Fibroblast of the conjunctiva (primary cell): ENCODE results near the gene CCDC15.

Experiments
- DNase-seq: peaks from one replicate; pipeline ENCODE4 v3.0.0-alpha.2; 2010; ENCODE audit warnings: low read depth

CCDC15 gene, protein sequence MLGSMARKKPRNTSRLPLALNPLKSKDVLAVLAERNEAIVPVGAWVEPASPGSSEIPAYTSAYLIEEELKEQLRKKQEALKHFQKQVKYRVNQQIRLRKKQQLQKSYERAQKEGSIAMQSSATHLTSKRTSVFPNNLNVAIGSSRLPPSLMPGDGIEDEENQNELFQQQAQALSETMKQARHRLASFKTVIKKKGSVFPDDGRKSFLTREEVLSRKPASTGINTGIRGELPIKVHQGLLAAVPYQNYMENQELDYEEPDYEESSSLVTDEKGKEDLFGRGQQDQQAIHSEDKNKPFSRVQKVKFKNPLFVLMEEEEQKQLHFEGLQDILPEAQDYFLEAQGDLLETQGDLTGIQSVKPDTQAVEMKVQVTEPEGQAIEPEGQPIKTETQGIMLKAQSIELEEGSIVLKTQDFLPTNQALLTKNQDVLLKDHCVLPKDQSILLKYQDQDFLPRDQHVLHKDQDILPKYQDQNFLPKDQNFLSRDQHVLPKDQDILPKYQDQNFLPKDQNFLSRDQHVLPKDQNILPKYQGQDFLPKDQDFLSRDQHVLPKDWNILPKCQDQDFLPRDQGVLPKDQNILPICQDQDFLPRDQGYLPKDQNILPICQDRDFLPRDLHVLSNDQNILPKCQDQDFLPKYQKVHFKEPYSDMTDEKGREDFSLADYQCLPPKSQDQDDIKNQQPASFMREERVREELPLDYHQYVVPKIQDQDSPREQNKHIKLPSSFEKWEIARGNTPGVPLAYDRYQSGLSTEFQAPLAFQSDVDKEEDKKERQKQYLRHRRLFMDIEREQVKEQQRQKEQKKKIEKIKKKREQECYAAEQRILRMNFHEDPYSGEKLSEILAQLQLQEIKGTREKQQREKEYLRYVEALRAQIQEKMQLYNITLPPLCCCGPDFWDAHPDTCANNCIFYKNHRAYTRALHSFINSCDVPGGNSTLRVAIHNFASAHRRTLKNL

DNA sequence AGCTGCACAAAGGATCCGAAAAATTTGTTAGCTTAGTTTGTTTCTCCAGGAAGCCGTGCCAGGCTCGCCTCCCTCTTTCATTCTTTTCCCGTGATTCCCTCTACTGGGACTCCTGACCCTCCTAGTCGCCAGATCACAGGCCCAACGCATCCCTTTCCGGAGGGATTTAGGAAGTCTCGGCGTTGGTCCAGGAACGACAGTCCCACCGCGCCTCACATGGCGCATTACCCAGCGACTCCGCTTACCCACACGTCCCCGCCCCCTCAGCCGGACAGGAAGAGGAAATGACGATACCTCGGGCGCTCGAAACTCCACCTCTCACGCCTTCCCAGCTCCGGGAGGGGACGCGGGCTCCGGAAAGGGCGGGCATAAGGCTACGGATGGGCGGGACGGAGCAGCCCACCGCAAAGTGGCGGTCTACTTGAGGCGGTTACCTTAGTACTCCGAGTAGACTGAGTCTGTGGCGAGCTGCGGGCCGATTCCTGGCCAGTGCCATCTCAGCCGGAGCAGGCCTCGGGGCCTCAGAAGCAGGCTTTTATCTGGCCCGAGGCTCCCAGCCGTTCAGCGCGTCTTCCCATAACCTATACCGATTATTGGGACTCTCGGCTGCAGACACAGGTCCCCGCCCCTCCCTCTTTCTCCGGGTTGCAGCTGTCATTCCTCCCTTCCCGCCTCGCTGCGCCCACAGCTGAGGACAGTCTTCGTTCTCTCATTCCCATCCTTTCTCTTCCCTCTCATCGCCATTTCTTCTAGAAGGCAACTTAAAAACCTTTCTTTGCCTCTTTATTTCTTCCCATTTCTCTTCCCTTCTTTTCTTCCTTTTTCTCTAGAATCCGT is at the start of gene CCDC15:
Gene CCDC15, plus strand, starts transcription at position 450 of the 837 bp plus-strand sequence. CDS start 531 bp downstream, outside the sequence.
- peak; percentile 94 for DNase-seq

DNA sequence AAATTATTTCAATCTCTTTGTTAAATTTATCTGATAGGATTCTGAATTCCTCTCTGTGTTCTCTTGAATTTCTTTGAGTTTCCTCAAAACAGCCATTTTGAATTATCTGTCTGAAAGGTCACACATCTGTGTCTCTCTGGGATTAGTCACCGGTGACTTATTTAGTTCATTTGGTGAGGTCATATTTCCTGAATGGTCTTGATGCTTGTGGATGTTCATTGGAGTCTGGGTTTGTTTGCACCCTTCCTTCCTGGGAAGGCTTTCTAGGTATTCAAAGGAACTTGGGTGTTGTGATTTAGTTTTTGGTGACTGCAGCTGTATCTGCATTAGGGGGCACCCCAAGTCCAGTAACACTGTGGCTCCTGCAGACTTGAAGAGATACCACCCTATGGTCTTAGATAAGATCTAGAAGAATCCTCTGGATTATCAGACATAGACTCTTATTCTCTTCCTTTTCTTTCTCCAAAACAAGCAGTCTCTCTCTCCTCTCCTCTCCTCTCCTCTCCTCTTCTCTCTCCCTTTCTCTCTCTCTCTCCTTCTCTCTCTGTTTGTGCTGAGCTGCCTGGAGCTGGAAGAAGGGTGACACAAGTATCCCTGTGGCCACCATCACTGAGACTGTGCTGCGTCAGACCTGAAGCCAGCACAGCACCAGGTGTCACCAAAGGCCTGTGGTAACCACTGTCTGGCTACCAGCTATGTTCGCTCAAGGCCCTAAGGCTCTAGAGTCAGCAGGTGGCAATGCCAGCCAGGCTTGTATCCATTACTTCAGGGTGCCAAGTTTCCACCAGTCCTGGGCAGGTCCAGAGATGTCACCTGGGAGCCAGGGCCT is 38.2 kb upstream of the CCDC15 start:
- no peak for DNase-seq

DNA sequence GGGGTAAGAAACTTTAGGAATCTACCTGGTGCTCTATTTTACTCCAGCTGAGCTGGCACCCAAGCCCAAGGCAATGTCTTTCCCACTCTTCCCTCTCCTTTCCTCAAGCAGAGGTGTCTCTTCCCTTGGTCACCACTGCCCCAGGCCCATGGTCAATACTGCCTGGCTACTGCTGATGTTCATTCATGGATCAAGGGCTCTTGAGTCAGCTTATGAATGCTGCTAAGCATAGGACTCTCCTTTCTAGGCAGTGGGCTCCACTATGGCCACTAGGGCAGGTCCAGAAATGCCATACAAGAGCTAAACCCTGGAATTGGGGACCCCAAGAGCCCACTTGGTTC is 37.7 kb upstream of the CCDC15 start:
- no peak for DNase-seq

DNA sequence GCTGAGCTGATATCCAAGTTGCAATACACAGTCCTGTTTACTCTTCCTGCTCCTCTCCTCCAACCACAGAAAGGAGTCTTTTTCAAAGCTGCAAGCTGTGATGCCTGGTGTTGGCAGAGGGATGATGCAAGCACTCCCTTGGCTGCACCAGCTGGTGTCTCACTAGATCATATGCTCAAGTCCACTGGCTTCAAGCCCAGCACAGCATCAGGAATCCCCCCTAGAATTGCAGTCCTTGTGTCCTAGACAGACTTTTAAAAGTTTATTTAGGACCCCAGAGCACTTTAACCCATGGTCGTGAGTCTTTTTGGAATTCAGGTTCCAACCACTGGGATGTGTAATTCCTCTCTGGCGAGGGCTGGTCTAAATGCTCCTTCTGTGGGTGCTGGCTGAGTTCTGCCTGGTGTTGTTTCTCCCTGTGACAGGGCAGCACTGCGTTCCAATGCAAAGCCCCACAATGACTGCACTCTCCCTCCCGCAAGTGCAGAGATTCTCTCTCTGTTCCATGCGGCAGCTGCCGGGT is 36.8 kb upstream of the CCDC15 start:
- DNase-seq, result peak; percentile 67

DNA sequence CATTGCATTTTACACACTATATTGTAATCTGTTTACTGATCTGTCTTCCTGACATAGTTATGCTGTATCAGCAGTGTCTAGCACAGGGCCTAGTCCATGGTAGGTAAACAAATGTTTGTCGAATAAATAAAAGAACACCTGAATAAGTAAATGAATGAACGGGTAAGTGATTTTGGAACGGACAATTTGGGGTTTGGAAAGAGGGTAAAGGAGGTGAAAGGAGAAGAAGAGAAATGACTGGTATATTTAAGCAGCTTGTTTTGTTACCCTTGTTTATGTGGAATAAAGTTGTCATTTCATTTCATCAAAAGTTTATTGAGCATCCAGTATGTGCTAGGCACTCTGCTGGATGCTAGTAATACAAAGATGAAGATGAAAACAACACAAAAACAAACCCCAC is 35.1 kb upstream of the CCDC15 start, which contains the start of gene HEPN1:
Gene HEPN1, plus strand, starts transcription at position 301 of the 400 bp plus-strand sequence.
- no peak for DNase-seq

DNA sequence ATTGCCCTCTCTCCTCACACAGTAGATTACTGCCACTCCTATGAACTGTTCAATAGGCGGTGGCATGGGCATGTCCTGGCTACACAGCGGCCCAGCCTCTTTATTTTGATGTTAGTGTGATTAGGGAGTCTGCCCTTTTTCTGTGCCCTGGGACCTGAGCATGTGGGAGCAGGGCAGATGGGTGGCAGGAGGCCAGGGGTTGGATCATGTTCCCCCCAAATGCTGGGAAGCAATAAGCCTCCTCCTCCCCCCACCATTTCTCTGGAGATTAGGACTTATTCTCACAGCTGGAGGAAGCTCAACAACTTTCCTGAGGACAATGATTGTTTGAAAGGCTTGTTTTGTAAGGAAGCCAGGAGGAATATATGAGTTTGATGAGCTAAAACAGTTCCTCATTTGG is 34.1 kb upstream of the CCDC15 start:
- DNase-seq, result no peak

DNA sequence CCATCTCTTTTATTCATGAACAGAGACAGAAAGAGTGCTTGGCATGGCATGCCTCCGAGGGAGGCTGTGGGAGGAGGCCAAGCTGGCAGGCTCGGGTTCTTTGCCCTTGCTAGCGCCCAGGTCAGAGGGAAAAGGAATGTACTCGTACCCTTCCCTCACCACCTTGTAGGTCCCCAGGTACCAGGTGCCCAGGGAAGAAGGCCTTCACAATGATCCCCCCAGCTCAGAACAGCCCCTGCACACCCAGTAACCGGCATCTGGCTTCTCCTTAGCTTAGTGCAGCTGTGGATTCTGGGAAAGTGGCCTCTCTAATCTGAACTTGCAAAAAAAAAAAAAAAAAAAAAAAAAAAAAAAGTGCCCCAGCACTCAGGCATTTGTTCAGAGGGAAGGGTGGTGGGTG is 33.6 kb upstream of the CCDC15 start:
- no peak for DNase-seq

DNA sequence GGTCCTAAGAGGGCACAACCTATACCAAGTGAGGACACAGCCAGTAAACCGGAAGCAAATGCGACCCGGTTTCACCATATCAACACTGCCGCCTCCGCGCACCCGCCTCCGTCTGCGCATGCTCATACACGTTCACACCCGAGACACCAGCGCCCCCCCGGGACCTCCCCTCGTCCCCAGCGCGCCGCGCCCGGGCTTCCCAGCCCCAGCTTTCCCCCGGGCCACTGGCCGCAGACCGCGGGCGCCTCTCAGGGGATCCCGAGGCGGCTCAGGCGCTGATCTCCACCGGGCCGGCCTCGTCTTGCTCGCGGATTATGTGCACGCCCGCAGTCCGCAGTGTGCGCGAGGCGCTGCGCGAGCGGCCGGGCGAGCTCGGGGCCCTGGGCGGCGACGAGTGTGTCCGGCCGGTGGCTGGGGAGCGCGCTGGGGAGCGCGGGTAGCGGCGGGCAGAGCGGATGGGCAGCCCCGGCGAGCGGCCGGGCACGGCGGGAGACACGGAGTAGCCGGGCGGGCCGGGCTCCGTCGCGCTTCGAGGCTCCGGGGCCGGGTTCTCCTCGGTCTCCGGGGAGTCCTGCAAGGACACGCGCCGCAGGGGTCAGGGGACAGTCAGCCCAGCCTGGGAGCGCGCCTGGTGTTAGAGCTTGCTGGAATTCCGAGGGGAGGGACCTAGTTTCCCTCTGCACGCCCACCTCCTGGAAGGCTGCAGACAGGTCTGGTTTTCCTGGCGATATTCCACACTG is 33.0 kb upstream of the CCDC15 start:
- peak; percentile 34 for DNase-seq

DNA sequence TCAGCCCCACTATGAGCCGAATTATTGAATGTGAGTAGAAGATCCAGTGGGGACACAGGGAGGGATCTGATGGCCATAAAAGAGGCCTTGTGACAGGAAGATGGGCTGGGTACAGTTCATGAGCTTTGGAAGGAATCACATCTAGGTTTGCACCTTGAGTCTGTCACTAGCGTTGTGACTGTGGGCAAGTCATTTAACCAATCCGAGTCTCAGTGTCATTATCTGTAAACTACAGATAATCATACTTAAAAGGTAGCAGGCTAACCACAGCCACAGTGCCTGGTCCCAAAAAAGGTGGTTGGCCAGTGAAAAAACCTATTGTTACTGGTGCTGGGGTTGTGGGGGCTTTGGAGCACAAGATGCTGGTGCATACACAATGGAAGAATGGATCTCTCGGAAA is 31.2 kb upstream of the CCDC15 start:
- DNase-seq, result no peak

DNA sequence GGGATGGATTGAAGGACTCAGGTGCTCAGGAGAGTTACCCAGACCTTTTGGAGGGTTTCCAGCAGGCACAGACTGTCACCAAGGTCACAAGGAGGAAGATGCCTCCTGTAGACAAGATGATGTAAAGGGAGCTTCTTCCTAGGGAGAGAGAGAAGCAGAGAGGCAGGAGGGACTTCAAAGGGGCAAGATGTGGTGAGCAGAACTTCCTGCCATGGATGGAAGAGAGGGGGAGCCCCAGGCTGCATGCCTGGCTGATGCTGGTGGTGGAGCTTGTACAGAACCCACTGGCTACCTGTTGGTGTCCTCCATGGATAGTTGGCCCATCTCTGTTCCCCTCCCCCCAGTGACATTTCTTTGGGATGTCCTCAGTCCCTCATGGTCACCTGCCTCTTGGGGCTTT is 30.7 kb upstream of the CCDC15 start:
- no peak for DNase-seq

DNA sequence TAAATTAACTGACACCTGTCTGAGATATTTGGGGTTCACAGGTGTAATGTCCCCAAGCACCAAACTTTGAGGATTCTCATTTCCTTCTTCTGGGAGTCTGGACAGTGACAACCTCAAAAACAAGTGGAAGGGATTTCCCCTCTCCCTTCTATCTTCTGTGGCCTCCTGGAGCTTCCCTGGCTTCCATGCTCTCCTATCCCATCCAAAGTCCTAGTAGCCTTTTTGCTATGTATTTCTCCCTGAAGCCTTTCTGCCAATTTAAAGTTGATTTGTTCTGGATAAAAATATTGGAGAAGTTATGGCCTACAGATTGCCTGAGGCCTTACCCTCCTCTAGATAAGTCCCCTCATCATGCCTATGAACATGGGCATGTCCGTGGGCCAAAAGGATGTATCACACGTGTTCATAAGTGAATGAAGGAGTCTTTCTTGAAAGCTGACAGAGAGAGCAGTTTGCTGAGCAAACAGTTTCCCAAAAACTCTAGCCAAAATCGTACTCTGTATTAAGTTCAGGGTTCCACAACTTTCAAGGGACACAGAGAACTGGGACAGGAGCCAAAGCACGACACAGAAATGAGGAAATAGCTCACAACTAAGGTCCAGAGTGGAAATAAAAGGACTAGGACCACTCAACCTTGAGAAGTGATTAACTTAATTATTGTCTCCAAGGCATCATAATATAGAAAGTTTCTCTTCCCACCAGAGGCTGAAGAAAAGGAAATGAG is 24.9 kb upstream of the CCDC15 start:
- DNase-seq, result no peak

DNA sequence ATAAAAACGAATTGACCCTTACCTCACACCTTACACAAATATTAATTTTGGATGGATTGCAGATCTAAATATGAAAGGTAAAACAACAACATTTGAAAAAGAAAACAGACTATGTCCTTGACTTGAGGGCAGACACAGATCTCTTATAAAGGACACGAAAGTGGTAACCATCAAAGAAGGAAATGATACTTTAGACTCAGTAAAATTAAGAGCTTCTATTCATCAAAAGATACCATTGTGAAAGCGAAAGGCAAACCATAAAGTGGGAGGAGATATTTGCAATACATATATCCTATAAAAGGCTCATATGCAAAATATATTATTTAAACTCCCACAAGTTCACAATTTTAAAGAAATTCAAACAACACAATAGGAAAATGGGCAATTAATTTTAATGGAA is 23.2 kb upstream of the CCDC15 start:
- no peak for DNase-seq

DNA sequence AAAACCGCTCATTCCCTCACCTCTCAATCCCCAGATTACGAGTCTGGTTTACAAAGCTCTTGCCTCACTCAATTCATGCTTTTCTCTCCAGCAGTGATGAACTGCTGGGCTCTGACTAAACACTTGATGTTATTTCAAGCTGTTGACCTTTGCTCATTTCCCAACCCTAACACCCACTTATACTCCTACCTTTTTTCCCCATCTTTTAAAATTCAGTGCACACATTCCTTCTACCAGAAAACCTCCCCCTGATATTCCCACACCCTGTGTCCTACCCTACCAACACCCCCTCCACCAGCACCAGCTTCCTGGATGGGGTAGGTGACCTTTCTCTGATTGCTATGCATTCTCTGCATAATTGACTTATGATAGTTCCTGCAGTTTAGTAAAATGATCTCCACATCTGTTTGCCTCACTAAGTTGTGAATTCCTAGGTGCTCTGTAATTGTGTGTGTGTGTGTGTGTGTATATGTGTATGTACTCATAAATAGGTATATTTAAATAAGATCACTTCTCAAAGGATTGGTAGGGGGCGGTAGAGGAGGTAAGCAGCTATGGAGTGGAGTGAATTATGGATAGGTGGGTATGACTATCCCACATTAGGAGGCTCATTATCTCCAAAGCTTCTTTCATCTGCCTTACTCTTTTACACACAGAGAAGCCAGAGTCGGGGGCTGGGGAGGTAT is 19.0 kb upstream of the CCDC15 start:
- peak; percentile 43 for DNase-seq

DNA sequence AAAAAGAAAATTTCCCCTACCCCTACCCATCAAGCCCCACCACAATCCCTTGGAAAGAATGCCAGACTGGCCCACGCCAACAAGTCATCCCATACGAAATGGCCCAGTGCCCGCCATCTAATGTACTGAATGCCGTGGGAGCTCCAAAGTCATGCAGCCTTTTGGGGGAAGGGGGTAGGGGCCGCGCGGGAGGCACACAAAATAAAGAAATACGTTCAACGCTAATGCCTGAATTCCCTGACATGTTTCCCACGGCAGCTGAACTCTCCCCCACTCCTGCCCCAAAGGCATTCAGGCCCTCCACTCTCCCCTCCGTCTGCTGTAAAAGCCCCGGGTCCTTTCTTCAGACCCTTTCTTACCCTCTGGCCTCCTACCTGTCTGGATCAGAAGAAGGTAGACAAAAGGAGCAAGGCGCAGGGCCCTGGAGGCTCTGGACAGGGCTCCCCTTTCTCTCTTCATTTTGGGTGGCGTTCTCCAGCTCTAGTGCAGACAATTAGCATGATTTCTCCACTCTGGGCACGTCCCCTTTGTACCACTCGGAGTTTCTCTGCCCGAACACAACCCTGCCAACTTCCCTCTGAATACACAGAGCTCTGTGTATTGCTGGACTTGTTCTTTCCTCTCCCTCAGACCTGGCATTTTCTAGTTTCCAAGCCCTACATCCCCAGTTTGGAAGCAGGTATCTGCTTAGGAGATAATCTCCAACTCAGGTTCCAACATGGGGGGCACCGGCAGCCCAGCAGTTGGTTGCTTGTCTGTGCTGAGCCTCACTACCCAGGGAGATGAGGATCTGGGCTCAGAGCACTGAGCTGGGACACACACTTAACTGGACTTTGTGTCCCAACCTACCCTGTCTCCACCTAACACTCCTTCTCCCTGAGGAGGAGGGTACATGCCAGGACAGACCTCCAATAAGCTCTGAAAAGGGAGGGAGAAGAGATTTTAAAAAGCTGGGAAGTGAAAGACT is 18.2 kb upstream of the CCDC15 start, which contains the start of gene HEPACAM:
Gene HEPACAM, minus strand, starts transcription at position 500 of the 967 bp plus-strand sequence. Its CDS starts 41 bp downstream, at position 459.
- DNase-seq, result no peak

DNA sequence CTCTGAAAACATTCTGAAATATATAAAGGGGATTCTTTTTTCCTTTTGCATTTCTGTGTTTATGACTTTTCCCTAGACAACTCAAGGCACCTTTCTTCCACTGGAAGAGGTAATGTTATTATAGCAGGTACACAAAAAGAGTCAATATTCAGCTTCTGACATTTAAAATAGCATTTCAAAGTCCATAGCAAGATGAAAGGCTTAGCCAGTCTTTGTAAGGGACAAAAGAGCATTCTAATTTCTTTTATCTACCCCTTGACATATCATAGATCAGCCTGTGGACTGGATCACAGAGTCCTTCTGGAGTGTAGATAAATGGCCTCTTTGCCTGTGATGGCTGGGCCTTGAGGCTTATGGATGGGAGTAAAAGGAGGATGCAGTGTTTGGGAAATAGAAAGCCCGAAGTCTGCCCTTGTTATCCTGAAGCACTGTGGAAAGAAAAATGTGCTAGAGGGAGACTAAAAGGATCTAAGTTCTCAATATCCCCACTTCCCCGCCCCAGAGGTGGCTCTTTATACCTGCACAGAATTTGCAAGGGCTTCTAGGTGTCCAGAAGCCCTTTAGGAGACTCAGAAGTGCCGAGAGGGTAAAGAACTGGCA is 16.6 kb upstream of the CCDC15 start:
- no peak for DNase-seq

DNA sequence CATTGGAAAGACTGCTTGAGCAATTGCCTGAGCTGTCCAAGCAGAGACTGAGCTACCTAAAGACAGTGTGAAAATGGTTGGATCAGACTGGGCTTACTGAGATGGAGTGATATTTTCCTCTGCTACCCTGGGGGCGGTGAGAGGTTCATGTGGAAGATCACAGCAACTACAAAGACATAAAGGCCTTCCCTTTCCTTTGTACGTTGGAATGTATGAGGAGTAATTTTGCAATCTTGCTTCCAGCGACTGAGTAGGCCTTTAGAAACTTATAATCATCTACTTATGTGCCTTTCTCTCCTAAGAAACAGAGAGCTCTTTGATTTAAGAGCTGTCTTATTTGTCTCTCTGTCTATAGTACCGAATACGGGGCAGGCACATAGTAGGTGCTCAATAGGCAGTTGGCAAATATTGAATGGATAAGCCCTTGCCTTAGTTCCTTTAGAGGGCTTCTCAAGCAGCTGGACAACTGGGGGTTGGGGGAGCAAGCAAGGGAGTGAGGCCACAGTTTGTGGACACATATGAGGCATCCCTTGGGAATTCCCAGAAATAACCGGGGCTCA is 15.7 kb upstream of the CCDC15 start:
- no peak for DNase-seq

DNA sequence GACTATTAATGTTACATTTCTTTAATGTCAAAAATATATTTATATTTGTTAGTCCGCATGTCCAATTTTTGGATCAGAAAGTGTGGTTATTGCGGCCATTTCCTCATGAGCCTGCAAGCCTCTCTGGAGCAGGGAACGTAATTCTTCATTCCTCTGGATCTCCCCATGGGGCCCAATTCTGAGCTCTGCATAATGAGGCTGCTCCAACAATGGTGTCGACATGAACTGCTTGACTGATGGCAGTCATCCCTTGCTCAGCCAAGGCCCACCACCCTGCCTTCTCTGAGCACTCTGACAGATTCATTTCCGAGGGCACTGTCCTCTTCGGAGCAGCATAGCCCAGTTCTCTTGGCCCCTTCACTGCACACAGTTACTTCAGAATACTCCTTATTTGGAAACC is 15.0 kb upstream of the CCDC15 start:
- no peak for DNase-seq
